GM20431 (cell line): ENCODE data around the gene COMTD1.

Experiments
- in situ Hi-C: fragments of 300-500 bp; cut with MseI, MboI; formaldehyde crosslinking; loops from one replicate; pipeline ENCODE4 v1.15.0; 2020; ENCODE audit warnings: low sequenced_read_pairs; ENCODE audit not compliant: unreplicated experiment

Gene COMTD1

DNA sequence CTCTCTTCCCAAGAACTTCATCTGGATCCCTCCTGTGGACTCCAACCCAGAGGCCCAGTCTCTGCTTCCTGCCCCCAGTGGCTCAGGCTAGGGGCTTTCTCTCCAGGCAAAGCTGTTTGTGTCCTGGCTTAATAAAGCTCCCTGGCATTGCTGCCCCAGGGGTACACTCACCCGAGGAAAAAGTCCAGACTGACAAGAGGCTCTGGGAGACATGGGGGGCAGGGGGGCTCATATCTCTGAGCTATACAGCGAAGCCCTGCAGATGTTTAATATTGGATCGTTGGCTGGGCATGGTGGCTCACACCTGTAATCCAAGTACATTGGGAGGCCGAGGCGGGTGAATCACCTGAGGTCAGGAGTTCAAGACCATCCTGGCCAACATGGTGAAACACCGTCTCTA lies 10.7 kb upstream of the COMTD1 start:
- in situ Hi-C loops = no loop called here

DNA sequence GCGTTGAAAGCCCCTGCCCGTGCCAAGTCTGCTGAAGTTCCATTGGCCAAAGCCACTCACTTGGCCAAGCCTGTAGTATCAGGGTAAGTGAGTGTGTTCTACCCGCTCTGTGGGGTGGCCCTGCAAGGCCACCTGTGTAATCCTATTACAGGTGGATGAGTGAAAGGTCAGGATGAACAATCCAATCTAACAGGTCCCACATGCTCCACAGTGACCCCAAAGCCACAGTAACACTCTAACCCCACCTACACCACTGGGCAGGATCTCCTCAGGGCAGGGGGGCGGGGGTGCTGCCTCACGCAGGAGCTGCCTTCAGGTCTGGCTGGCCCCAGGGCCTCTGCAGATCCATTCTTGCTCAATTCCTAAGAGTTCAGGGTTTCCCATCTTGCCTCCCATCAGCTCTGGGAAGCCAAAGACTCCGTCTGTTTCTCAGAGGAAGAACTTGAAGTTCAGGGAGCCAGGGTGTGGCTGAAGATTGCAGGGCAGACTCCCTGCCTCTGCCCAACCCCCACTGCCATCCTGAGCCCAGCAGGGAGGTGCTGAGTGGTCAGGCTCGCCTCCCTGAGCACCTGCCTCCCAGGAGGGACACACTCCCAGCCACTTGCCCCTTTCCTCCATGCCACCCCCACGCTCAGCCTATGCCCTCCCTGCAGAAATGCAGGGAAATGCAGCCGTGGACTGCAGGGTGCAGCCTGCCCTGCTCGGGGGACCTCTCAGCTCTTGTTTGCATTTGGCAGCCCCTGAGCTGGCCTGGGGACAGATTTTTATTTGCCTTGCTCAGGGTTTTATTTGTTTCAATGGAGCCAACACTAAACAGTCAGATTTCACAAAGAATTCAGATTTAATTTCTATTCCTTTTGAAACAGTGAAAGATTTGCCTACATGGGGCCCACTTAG lies 9.8 kb upstream of the COMTD1 start:
- in situ Hi-C loops = no loop called here

DNA sequence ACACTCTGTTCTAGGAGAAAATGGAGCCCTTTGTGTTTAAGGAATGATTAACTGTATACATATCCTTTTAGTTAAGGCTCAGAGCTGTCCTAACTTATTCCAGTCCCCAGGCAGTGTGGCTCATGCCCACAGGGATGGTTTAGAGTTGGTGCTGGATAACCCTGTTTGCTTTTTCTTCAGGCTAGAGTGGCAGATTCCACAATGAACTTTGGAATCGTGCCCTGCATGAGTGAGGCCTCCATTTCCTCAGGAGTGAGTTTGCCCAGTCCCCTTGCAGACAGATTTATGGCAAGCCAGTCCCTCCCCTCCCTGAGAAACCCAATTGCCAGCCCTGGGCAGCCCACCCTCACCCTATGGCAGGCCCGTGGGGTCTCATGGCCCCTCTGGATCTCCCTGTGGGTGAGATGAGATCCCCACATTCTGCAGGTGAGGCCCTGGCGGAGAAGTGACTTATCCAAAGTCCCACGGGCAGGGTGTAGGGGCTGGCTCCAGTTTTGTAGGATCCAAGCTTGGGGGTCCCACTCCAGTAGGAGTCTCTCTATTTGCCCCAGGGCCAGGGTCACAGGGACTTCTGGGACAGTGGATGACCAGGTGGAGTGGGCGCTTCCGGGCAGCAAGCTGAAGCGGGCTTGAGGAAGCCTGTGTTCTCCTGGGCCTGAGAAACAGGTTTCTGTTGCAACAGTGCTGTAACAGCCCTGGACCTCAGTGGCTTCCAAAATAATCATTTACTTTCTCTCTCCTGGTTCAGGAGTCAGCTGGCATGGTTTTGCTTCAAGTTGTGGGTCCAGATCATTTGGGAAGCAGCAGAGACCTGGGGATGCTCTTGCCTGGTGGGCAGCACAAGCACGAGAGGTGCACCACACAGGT lies 9.0 kb upstream of the COMTD1 start:
- in situ Hi-C loops = no loop called here

GRCh38 chr10:75243426-75243825 lies 7.7 kb upstream of the COMTD1 start:
- in situ Hi-C loops = no loop called here

DNA sequence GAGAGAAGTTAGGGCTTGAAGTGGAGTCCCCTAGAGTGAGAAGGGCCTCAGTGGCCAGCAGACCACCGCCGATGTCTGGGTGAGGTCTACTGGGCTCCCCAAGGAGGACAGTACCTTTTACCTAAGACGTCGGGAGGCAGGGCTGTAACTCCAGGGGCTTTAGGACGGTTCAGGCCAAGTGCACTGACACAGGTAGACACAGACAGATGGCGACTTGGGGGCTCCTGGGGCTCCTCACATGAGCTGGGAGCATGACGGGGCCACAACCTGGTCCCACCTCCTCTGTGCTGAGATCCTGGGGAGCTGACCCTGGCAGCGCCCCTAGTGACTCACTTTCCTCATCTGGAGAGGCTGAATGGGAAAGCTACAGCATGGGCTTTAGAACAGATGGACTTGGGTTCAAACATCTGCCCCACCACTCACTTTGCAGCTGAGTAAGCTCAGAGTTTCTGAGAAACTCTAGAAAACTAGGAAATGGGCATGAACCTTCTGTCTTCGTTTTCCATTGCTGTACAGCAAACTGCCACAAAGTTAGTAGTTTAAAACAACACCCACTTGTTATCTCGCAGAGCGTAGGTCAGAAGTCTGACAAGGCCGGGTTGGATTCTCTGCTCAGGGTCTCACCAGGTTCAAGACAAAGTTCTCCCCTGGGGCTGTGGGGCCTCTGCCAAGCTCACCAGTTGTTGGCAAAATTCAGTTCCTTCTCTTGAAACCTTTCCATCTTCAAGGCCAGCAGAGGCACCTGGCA lies 4.7 kb upstream of the COMTD1 start:
- in situ Hi-C loops = no loop called here

- in situ Hi-C loops = no loop called here
Observed at GRCh38 chr10:75239096-75239790, 3.5 kb upstream of the COMTD1 start.

DNA sequence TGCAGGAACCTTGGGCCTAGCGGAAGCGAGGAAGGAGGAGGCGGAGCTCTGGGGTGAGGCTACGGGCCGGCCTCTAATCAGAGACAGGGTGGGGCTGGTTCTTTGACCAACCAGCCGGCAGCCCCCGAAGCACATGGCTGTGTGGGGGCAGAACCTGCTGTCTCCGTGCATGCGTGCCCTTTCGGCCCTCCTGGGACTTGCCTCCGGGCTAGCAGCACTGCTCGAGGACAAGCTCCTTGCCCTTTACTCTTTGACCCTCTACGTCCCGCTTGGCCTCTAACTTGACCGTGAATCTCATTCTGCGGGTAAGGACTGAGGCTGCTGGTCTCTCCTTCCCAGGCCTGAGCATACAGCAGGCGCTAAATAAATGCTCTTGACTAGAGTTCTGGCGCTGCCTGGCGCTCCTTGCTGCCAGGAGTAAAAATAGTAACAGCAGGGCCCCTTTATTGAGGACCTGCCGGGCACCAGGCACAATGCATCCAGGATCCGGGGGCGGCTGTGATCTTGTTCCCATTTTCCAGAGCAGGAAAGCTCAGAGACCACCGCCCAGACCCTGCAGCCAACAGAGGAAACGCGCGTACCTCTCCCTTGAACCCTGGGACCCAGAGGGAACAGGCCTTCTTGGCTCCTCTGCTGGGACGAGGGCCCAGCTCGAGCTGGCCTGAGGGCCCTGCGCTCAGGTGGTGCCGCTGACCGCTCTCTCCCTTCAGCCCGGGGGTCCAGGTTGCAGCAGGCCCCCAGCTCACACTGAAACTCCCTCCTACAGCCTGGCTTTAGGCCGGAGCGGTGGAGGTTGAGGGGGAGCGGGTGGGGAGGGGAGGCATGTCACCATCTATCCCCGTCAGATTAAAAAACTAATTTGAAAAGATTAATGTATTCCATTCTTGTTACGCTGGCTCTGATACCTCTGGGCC lies 2.7 kb upstream of the COMTD1 start:
- in situ Hi-C loops = no loop called here

- in situ Hi-C loops = no loop called here
Observed at GRCh38 chr10:75236178-75236825, 545 bp upstream of the COMTD1 start.

- in situ Hi-C loops = no loop called here
Observed at GRCh38 chr10:75234683-75235374, 928 bp downstream of the COMTD1 start.

- in situ Hi-C loops = no loop called here
Observed at GRCh38 chr10:75234017-75234682, 1.6 kb downstream of the COMTD1 start.

- in situ Hi-C loops = no loop called here
Observed at GRCh38 chr10:75233444-75234016, 2.2 kb downstream of the COMTD1 start.

GRCh38 chr10:75231672-75232581 lies 3.8 kb downstream of the COMTD1 start:
- in situ Hi-C loops = no loop called here

GRCh38 chr10:75230600-75231038 lies 5.1 kb downstream of the COMTD1 start:
- in situ Hi-C loops = no loop called here

DNA sequence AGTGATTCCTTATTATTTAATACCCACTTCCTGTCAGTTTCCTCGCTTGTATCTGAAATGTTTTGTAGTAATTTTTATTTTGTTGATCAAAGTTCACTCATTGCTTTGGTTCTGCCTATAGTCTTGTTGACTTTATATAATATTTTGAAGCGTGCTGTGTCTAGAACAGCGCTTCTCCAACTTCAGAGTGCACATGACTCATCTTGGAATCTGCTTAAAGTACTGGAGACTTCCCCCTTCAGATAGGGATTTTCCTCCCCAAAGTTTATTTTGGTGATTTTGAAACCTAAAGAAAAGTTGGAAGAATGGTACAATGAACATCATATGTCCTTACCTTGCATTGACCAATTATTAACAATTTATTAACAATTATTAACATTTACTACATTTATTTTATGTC lies 5.8 kb downstream of the COMTD1 start:
- in situ Hi-C loops = no loop called here

DNA sequence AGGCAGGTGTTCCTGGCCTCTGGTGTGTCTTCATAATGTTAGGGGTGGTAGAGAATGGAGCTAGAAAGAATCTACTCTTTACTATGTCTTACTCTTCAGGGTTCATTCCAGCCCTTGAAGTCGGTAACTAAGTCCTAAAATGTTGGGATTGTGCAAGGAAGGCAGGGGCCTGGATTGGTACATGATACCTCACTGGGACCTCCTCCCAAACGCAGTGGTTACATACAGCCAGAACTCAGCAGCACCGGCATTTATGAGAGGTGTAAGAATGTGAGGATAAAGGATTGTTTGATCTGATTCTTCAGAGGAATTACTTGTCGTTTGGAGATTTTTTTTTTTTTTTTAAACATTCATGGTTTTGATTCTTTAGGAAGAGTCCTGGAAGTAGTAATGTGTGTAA lies 6.9 kb downstream of the COMTD1 start:
- in situ Hi-C loops = no loop called here

- in situ Hi-C loops = no loop called here
Observed at GRCh38 chr10:75228278-75228677, 7.5 kb downstream of the COMTD1 start.
